HepG2 (cell line): ENCODE data around the gene GNAI2. TPM values are rescaled to one million over a fixed set of nuclear protein-coding genes. Genes with fewer than 3 reads are reported as not detected.
A peak's percentile ranks its signal among the peaks of the same experiment; 100 is the strongest.

Source experiments
- FOXP1 ChIP-seq, 2 experiments: fragments of 450-650 bp in 1 of 2; IDR thresholded peaks; 2 replicates each; pipeline ENCODE4 v1.6.1; 2017 to 2018; ENCODE audit warnings: antibody characterized with exemption in 1 of 2
- HNF1A ChIP-seq, 2 experiments: sonication (generic) in 1 of 2; formaldehyde crosslinking in 1 of 2; IDR thresholded peaks; 2 replicates each; pipeline versions ENCODE4 v1.4.0 to v1.6.1; 2016 to 2020; ENCODE audit warnings: borderline replicate concordance in 1 of 2, low read depth in 1 of 2, mild to moderate bottlenecking in 1 of 2, missing genetic modification reagents in 1 of 2
- IKZF5 ChIP-seq: IDR thresholded peaks from 2 replicates; pipeline ENCODE4 v1.6.1; 2018; ENCODE audit warnings: missing genetic modification reagents, mild to moderate bottlenecking, missing compliant biosample characterization
- KDM2A ChIP-seq: sonication (generic); formaldehyde crosslinking; IDR thresholded peaks from 2 replicates; pipeline ENCODE4 v1.4.0; 2020; ENCODE audit warnings: low read depth, missing genetic modification reagents, borderline replicate concordance
- KLF15 ChIP-seq: sonication (generic); formaldehyde crosslinking; IDR thresholded peaks from 2 replicates; pipeline ENCODE4 v1.8.1; 2023; ENCODE audit warnings: borderline replicate concordance, mild to moderate bottlenecking, inconsistent platforms, missing genetic modification reagents, mixed read lengths
- MYNN ChIP-seq: sonication (generic); formaldehyde crosslinking; IDR thresholded peaks from 2 replicates; pipeline ENCODE4 v1.4.0; 2020; ENCODE audit warnings: mild to moderate bottlenecking, low read depth, missing genetic modification reagents
- RXRB ChIP-seq: IDR thresholded peaks from 2 replicates; pipeline ENCODE4 v1.6.1; 2016; ENCODE audit warnings: borderline replicate concordance, missing genetic modification reagents, missing compliant biosample characterization
- ZBTB10 ChIP-seq: sonication (generic); formaldehyde crosslinking; IDR thresholded peaks from 2 replicates; pipeline ENCODE4 v1.4.0; 2020; ENCODE audit warnings: missing genetic modification reagents, borderline replicate concordance
- ZNF180 ChIP-seq: sonication (generic); formaldehyde crosslinking; IDR thresholded peaks from 2 replicates; pipeline ENCODE4 v1.4.0; 2020; ENCODE audit warnings: low read depth, missing genetic modification reagents, borderline replicate concordance
- ZNF260 ChIP-seq: sonication (generic); formaldehyde crosslinking; IDR thresholded peaks from 2 replicates; pipeline ENCODE4 v1.4.0; 2020; ENCODE audit warnings: missing genetic modification reagents, low read depth, mild to moderate bottlenecking, borderline replicate concordance
- ZNF609 ChIP-seq: sonication (generic); formaldehyde crosslinking; IDR thresholded peaks from 2 replicates; pipeline ENCODE4 v1.4.0; 2020; ENCODE audit warnings: mild to moderate bottlenecking, missing genetic modification reagents, borderline replicate concordance
- ZNF720 ChIP-seq: sonication (generic); formaldehyde crosslinking; IDR thresholded peaks from 2 replicates; pipeline ENCODE4 v1.4.0; 2020; ENCODE audit warnings: missing genetic modification reagents
- polyA plus RNA-seq, 8 experiments: library from polyadenylated mRNA; depleted of rRNA in 3 of 8; stranded (reverse) in 7 of 8; unstranded in 1 of 8; fragments of >200 nt; fragmentation: Illumina TruSeq in 4 of 8; extraction: Trizol in 4 of 8; gene quantifications; 2 replicates each; pipeline versions ENCODE4 v1.2.1 to v1.2.3, GENCODE V29; 2011 to 2016; ENCODE audit warnings: low read depth in 4 of 8, missing spikeins in 1 of 8, mixed read lengths in 1 of 8; ENCODE audit not compliant: insufficient read depth in 1 of 8
- total RNA-seq, 5 experiments: library from RNA; depleted of rRNA; stranded (reverse); fragments of >200 nt; fragmentation: Illumina TruSeq; extraction: Trizol; gene quantifications; 2 replicates each; pipeline ENCODE4 v1.2.3, GENCODE V29; 2016; ENCODE audit warnings: low read depth in 1 of 5

Gene GNAI2
- total and polyA plus RNA-seq, 2 of the 13 experiments (the other 11 are each of a cell fraction or from before 2014, with no cell fraction given): 51.1 to 66.2 TPM

DNA sequence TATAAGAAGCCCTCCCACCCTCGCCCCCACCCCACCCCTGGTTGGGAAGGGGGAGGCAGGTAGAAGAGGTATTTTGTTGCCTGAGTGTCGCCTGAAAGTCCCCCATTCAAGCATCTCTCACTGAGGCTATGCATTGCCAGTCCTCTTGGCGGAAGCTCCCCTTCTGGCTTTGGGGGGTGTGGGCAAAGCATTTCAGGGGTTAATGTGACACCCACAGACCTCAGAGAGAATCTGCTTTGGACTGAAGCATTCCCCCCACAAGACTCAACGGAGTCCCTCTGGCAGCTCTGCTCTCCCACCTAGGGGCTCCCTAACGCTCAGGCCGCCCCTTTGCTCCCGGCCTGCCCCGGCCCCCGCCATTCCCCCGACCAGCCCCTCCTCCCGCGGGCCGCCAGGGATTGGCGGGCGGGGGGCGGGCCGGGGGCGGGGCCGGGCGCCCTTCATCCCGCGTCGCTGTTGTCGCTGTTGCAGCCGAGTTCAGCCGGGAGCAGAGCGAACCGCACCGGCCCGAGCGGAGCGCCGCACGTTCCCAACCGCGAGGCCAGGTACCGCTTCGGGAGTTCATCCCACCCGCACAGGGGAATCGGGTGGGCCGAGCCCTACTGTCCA lies 31.1 kb upstream of the GNAI2 start, which contains the start of gene SLC38A3 (continued):
- TF ChIP-seq KDM2A (CRISPR knock-in tag) (no peak; the same call in 1 of the 2 replicates), MYNN (CRISPR knock-in tag) (no peak), ZNF609 (no peak), KLF15 (CRISPR knock-in tag) (no peak), ZBTB10 (CRISPR knock-in tag) (peak; percentile 11; the same call in 1 of the 2 replicates), RXRB (CRISPR knock-in tag) (no peak), HNF1A (IDR thresholded peaks at IDR 0.05; ENCODE audit: low read depth) (no peak), HNF1A (CRISPR knock-in tag; IDR thresholded peaks at IDR 0.05; ENCODE audit: borderline replicate concordance) (no peak), FOXP1 (IDR thresholded peaks at IDR 0.05) (no peak), FOXP1 (CRISPR knock-in tag; IDR thresholded peaks at IDR 0.05) (no peak), ZNF180 (no peak), ZNF260 (no peak), ZNF720 (CRISPR knock-in tag) (no peak), IKZF5 (peak; percentile 35; the same call in 1 of the 2 replicates)
